Psoas muscle (tissue), 8 donors: ENCODE measurements around the gene ATG7. TPM values are rescaled to one million over a fixed set of nuclear protein-coding genes. Genes with fewer than 3 reads are reported as not detected.
A peak's percentile ranks its signal among the peaks of the same experiment; 100 is the strongest.

Experiments
- ATAC-seq, 4 donors: fragments of 200-7000 bp; cut with Tn5 transposase; one replicate each; pipeline ENCODE4 v1.9.1; 2020; ENCODE audit warnings: moderate library complexity in 3 of 4, mild to moderate bottlenecking in 2 of 4
- DNase-seq, 2 donors: peaks; one replicate each; pipeline ENCODE4 v3.0.0-alpha.2; 2020
- H3K27ac ChIP-seq: fragments of 200-600 bp; one replicate; pipeline ENCODE4 v1.8.0; 2022
- H3K27me3 ChIP-seq, 3 donors: fragments of 200-600 bp in 1 of 3; one replicate each; pipeline versions ENCODE4 v1.6.1 to v1.8.0; 2013 to 2022; ENCODE audit warnings: low read length in 2 of 3, mild to moderate bottlenecking in 2 of 3, moderate library complexity in 1 of 3; ENCODE audit not compliant: insufficient read depth in 3 of 3
- H3K36me3 ChIP-seq, 2 donors: fragments of 200-600 bp in 1 of 2; one replicate each; pipeline versions ENCODE4 v1.6.1 to v1.8.0; 2013 to 2022; ENCODE audit warnings: low read depth in 1 of 2, mild to moderate bottlenecking in 1 of 2, moderate library complexity in 1 of 2; ENCODE audit not compliant: insufficient read depth in 1 of 2
- H3K4me1 ChIP-seq: fragments of 200-600 bp; one replicate; pipeline ENCODE4 v1.8.0; 2022
- H3K4me3 ChIP-seq: fragments of 200-600 bp; one replicate; pipeline ENCODE4 v1.8.0; 2022; ENCODE audit warnings: mild to moderate bottlenecking
- H3K9me3 ChIP-seq: fragments of 200-600 bp; one replicate; pipeline ENCODE4 v1.8.0; 2022
- CTCF ChIP-seq: fragments of 200-600 bp; IDR thresholded peaks from one replicate; pipeline ENCODE4 v1.8.0; 2022; ENCODE audit warnings: antibody characterized with exemption
- WGBS, 3 donors: extraction: QIAGEN DNeasy Blood & Tissue Kit; methylation state at CpG; one replicate each; pipeline versions ENCODE4 v1.1.6 to v1.1.7; 2013; 5-methylcytosine and 5-hydroxymethylcytosine counted together
- intact Hi-C, 2 donors: fragments of 100-400 bp; cut with DNase I; formaldehyde crosslinking; loops; one replicate each; pipeline versions ENCODE4 v1.11.0 to v1.14.2; 2022
- polyA plus RNA-seq, 3 donors: library from polyadenylated mRNA; stranded (reverse); fragments of 200-250 nt; gene quantifications; one replicate each; pipeline ENCODE4 v1.2.3, GENCODE V29; 2013
- total RNA-seq, 4 donors: library from RNA; stranded (reverse); fragmentation: NEBNext Ultra II Directional in 2 of 4; extraction: Animal tissue kit (Norgen Biotek cat#: 25700) in 2 of 4; gene quantifications; one replicate each; pipeline versions ENCODE4 v1.2.1 to v1.2.4, GENCODE V29; 2021 to 2023
- donor health status: healthy with polysubstance abuse.
- donor health status: DM: no; HTN: no; CAD: no; lungs with moderate emphysema.
- donor health status: Bipolar disorder and iron deficiency.
- donor health status: healthy.
- donor health status: DM: yes; HTN: yes; CAD: no.
- donor health status: DM: no; HTN: no; CAD: no.
- donor health status: DM: no; HTN: no; CAD: no.
- donor health status: DM: yes; HTN: yes; CAD: no.

The ATG7 gene
- total and polyA plus RNA-seq, 7 donors, result 5.9 to 15.0 (median 13.5) TPM

DNA sequence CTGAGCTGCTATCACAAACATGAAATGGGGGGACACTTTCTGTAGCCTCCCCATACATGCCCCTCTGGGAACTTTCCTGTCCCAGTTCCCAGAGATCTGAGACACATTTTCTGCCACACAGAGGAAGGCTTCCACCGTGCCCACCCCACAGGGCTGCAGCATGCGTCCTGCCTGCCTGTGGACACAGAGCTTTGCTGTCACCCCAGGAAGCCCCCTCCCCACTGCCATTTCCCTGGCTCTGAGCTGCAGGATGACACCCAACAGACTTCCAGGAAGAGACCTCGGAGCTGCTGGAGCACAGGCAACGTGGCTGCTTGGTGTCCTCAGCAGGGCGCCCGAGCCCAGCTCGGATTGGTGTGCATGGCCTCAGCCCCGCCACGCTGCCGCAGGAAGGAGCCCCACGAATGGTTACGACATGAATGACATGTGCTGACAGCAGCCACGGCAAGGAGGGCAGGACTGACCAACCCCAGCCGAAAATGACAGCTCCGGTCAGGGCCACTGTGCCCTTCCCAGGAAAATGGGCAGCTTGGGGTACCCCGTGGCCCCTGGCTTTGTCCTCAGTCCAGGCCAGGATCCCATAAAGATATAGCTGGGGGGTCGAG, 290.2 kb downstream of the ATG7 start:
- H3K27me3 ChIP-seq, result no peaks in the 10 kb centered on the region
- no peaks in the 10 kb centered on the region for H3K9me3 ChIP-seq
- DNase-seq (no peak), ATAC-seq (no peak)
- H3K4me1 ChIP-seq, result peaks cover 44% of the 10 kb centered on the region
- intact Hi-C loops, result no loop called here
- H3K4me3 ChIP-seq, result no peak overlapping the region
- peak overlapping the region; percentile 21 for H3K27ac ChIP-seq
- 83 to 91% (median 87%) methylated on average over 17 of the region's 17 CpGs for WGBS, 3 donors
- H3K36me3 ChIP-seq, result peaks cover 0 to 38% of the 10 kb centered on the region in 2 donors
- TF ChIP-seq CTCF, result no peak

DNA sequence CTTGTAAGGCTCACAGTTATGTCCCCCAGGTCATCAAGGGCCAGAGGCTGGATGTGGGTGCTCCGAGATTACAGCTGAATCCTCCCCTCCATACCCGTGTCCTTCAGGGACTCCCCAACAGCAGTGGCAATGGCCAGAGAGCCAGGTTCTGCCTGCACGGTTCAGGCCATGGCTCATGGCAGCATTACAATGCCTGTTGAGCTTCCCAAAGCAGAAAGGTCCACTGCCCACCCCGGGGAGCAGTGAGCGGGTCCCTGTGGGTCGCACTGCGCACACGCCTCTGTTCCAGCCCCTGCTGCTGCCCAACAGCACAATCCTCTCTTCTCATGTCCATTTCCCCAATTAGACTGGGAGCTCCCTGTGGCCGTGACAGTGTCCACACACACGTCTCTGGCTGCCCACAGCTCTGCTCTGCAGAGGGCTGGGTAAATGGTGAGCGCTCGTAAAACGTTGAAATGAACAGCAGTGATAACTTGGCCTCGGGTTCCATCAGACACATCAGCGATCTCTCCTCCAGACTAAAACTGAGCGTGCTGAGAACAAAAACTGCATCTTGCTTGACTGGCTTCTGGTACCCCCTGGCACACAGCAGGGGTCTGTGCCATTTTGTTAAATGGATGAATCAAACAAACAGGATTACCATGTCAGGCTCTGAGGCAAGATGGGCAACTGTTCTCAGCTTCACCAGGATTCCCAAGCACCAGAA, 291.1 kb downstream of the ATG7 start:
- DNase-seq, result no peak
- Histone ChIP-seq H3K36me3 (peaks cover 0 to 31% of the 10 kb centered on the region in 2 donors), H3K4me1 (peaks cover 44% of the 10 kb centered on the region), H3K4me3 (no peak overlapping the region), H3K27me3 (no peaks in the 10 kb centered on the region), H3K9me3 (no peaks in the 10 kb centered on the region), H3K27ac (peak overlapping the region; percentile 23)
- ATAC-seq, result no peak
- WGBS, 3 donors, result 90 to 93% (median 91%) methylated on average over 16 of the region's 16 CpGs
- intact Hi-C loops, result no loop called here
- no peak for TF ChIP-seq CTCF

GRCh38 chr3:11563865-11564185, 291.6 kb downstream of the ATG7 start:
- Histone ChIP-seq H3K27ac (peak overlapping the region; percentile 23), H3K4me3 (no peak overlapping the region), H3K4me1 (peaks cover 44% of the 10 kb centered on the region), H3K9me3 (no peaks in the 10 kb centered on the region), H3K27me3 (no peaks in the 10 kb centered on the region), H3K36me3 (peaks cover 0 to 26% of the 10 kb centered on the region in 2 donors)
- ATAC-seq, result no peak
- TF ChIP-seq CTCF, result no peak
- DNase-seq, result no peak
- WGBS, 3 donors, result 64 to 85% (median 74%) methylated on average over 7 of the region's 7 CpGs
- intact Hi-C loops, result no loop called here

DNA sequence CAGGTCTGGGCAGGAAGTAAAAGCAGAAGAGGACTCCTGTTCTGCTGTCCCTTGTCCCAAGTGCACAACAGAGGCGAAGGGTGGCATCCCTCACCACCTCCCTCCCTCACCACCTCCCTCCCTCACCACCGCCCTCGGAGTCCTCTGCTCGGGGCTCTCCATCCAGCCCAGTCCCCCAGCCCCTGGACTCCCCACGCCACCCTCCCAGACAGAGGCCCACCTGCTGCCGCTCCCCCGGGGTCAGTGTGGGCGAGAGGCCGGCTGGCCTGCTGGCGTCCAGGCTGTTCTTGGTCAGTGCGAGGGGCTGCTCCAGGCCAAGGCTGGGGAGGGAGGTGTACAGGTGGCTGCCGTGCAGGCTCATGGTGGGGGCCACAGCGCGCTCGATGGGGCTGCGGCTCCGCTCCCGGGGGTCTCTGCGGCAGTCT, 292.4 kb downstream of the ATG7 start:
- no peak for DNase-seq
- no peak overlapping the region for H3K4me3 ChIP-seq
- WGBS, 3 donors, result 85 to 94% (median 86%) methylated on average over 18 to 19 of the region's 19 CpGs

More for the DNA sequence above, 292.4 kb downstream of the ATG7 start:
- Histone ChIP-seq H3K9me3 (no peaks in the 10 kb centered on the region), H3K4me1 (peaks cover 44% of the 10 kb centered on the region), H3K27ac (peak overlapping the region; percentile 23), H3K27me3 (no peaks in the 10 kb centered on the region), H3K36me3 (peaks cover 0 to 24% of the 10 kb centered on the region in 2 donors)
- TF ChIP-seq CTCF, result no peak
- no peak for ATAC-seq
- intact Hi-C loops, result loop anchor here in 1 of 2 donors (5.0 kb wide), 1 partner anchor 78 kb away; the partner anchor contains the start of gene VGLL4
